Transverse colon (tissue), 3 donors: ENCODE data around the gene PHETA2.

Experiments used
- CTCF ChIP-seq, 5 experiments: fragments of 200-600 bp in 3 of 5; fragments of 450-650 bp in 2 of 5; sonication (generic) in 3 of 5; IDR thresholded peaks; 1 replicate in 2 of 5; 2 replicates in 3 of 5; pipeline ENCODE4 v1.5.1; 2016 to 2017; ENCODE audit warnings: antibody characterized with exemption in 5 of 5, inconsistent platforms in 3 of 5, mild to moderate bottlenecking in 2 of 5, moderate library complexity in 1 of 5
- POLR2A ChIP-seq: fragments of 450-650 bp; IDR thresholded peaks from one replicate; pipeline ENCODE4 v1.6.1; 2016; ENCODE audit warnings: antibody characterized with exemption, mild to moderate bottlenecking, moderate library complexity

DNA sequence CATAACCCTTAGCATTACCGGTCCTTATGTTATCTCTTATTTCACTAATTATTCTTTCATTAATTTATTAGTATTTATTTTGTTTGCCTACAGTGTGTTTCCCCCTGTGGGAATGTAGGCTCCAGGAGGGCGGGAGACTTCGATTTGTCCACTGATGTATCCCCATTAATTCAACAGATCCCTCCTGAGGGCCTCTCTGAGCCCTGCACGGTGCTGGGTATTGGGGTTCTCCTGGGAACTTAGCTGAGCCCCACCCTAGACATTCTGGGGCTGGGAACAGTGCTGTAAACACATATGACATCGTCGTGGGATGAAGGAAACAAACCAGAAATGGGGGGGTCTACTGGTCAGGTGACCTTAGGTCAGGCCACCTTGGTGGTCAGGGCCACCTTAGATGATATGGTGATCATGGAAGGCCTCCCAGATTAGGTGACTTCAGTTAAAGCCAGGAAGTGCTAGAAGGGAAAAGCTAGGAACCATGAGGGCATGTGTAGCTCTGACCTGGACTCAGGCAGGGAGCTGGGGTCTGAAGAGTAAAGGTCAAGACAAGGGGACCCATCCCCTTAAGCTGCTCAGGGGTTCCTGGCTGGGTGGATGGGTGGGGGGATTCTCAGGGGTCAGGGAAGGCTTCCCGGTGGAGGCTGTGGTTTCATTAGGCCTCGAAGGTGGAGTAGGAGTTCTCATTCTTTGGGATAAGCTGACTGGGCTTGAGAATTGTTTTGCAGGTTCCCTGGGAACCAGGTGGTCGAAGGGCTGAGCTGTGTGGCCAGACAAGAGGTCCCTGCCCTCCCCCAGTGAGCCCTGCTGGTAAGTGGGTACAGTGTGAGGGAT, 1.0 kb downstream of the PHETA2 start:
- TF ChIP-seq CTCF (IDR thresholded peaks at IDR 0.05) (no peak), POLR2A (no peak)
